Activated CD4-positive, alpha-beta T cell treated with anti-CD3 and anti-CD28 coated beads for 48 hours (primary cell): ENCODE measurements around the gene CELA2B.
"Not testable (repeated sequence)": the region's sequence is repeated elsewhere in the genome, so short reads cannot be mapped to it uniquely, and the experiment has no call there.

Experiments used
- DNase-seq: peaks from one replicate; pipeline ENCODE4 v3.0.0-alpha.2; 2020

The CELA2B gene

DNA sequence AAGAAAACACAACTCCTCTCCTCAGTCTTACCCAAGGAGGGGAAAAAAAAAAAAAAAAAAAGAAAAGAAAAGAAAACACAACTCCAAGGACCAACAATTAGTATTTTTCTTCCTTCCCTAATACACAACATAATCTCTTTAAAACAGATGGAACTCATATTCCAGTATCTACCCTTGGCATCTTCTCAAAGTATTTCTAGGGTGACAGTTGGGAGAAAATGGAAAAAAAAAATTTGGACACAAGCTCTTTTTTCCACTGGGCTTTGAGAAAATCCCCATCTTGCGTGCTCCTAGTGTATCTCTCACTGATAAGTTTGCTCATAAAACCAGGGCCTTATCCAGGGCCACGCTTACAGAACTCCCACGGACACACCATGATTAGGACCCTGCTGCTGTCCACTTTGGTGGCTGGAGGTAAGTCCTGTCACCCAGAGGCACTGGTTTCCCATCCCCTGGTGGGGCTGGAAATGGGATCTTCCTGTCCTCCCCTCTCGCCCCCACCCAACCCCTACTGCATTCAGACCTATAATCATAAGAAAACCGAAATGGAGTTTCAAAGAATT is at the start of gene CELA2B:
TSS of gene CELA2B (plus strand) at position 353 of the 563 bp plus-strand sequence. CDS start at position 375, 22 bp downstream.
- no peak for DNase-seq

DNA sequence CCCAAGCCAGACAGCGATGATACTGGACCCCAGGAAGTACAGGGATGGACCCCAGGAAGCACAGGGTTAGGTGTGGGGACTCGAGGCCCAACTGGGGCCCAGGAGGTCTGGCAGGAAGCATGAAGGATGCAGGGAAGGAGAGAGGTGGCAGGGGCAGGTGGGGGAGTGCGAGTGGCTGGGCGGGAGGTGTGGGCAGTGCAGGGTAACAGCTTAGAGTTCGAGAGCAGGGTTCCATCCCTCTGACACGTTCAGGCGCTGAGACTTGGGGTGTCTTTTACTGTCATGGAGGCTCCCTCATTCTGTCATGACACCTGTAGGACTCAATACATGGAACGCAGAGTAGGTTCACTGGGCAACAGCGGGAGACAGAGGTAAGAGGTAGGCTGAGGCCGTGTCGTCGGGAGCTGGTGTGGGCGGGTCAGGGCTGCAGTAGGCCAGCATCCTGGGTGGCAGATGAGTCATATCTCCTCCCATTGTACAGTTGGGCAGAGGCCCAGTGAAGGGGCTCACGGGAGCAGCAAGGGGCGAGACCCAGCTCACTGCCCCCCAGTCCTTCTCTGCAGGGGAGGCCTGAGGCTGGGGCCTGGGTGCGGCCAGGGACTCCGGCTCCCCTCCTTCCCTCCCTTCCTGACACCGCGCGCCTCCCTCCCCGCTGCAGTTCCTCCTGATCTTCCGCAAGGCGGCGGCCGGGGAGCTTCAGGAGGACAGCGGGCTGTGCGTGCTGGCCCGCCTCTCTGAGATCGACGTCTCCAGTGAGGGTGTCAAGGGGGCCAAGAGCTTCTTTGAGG is 49.2 kb upstream of the CELA2B start:
- DNase-seq, result no peak

DNA sequence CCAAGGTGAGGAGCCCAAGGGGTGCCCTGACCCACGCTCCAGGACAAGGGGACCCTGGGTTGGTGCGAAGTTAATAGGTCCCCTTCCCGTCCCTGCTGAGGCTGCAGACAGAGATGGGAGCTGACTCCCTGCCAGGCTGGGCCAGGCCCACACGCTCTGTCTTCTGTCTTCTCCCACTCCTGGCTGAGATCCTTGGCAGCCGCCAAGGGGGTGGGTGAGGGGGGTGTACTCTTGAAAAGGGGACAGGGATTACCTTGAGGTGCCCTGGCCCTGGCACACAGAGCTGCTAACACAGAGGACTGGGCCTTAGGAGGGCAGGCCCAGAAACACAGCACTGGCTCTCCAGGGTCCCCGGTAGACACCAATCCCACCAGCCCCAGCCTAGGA is 48.6 kb upstream of the CELA2B start:
- DNase-seq, result no peak

DNA sequence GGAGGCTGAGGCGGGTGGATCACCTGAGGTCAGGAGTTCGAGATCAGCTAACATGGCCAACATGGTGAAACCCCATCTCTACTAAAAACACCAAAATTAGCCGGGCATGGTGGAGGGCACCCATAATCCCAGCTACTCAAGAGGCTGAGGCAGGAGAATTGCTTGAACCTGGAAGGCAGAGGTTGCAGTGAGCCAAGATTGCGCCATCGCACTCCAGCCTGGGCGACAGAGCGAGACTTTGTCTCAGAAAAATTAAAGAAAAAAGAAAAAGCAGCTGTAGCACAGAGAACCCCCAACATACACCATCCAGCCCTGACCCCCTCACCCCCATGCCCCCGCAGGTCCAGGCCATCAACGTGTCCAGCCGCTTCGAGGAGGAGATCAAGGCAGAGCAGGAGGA is 47.7 kb upstream of the CELA2B start:
- not testable (repeated sequence) for DNase-seq

DNA sequence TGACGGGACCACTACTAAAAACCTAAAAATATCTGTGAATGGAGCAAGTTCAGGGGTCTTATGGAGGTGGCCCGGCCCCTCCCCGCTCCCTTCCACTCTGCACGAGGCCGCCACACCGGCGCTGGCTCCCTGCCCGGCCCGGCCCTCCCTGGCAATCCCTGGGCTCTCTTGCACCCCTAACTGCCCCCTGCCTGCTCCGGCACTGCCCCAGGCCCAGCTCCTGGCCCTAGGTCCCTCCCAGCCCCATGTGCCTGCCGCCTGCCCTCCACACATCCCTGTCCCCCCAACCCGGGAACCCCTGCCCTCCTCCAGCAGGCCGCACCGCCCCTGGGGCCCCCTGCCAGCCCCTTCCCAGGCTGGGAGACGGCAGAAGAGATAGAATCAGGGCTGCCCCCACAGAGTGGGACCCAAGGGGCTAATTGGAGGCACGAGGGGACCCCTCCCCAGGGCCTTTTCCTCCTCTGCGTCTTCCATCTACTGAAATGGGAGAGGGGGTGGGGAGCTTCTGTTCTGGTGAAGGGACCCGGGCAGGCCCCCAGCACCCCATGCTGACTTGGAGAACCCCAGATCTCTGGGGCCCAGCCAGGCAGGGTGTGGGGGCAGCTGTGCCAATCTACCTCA is 47.0 kb upstream of the CELA2B start:
- no peak for DNase-seq

DNA sequence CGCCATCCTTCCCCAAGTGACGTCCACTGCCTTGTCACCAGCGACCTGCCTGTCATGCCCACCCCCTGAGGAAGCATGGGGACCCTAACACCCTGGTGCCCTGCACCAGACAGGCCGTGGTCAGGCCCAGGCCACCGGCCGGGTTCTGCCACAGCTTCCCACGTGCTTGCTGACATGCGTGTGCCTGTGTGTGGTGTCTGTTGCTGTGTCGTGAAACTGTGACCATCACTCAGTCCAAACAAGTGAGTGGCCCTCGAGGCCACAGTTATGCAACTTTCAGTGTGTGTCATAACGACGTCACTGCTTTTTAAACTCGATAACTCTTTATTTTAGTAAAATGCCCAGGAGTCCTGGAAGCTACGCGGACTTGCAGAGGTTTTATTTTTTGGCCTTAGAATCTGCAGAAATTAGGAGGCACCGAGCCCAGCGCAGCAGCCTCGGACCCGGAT is 46.2 kb upstream of the CELA2B start:
- DNase-seq, result no peak

DNA sequence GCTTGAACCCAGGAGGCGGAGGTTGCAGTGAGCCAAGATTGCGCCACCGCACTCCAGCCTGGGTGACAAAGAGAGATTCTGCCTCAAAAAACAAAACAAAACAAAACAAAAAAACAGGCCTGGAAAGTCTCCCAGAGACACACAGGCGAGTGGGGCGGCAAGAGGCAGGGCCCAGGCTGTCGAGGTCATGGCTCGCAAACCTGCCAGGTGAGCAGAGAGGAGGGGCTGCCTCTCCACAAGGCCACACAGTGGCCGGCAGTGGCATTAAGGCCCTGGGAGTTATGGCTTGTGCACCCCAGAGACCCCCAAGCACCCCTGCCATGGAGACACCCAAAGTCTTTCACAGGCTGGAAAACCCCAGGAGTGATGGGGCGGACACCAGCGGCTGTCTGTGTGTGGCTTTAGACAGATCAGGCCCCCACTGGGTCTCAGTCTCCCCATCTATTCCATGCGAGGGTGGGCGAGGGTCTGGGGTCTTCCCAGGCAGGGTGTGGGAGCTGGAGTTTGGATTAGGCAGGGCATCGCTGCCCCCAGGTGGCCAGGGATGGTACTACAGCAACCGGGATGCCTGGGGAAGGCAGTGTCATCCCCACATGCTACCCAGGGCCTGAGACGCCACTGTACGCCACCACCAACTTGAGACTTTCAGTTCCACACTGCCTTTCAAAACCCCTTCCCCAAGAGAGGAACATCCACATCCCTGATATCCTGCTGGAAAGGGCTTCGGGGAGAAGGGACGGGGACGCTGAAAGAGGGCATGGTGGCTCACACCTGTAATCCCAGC is 44.9 kb upstream of the CELA2B start:
- DNase-seq, result peak; percentile 85

DNA sequence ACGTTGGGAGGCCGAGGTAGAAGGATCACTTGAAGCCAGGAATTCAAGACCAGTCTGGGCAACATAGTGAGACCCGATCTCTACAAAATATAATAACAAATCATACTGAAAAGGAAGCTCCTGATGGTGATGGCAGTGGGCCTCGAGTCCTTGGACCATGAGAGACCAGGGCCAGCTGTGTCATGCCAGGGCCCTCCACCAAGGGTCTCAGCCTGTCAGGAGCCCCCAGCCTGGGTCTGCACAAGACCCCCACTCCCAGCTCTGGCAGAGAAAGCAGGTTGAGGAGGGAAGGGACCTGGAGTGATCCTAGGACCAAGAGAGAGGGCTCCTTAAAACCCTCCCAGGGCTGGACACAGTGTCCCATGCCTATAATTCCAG is 44.3 kb upstream of the CELA2B start:
- DNase-seq, result no peak

DNA sequence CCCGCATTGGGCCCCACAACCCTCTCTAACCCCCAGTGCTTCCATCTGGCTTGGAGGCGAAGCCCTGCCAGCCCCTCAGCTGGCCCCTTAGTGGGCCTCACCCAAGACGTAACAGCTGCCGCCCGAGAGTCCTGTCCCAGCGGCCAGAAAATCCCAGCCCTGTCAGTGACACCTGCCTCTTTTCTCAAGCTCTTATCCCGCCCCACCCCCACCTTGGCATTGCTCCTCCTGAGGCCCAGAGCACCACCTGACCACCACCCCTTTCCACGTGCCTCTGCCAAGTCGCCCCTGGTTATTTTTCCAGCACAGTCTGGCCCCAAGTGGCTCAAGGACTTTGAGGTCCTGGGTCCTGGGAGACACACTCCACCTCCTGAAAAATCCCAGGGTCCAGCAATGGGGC is 43.6 kb upstream of the CELA2B start:
- DNase-seq, result no peak

DNA sequence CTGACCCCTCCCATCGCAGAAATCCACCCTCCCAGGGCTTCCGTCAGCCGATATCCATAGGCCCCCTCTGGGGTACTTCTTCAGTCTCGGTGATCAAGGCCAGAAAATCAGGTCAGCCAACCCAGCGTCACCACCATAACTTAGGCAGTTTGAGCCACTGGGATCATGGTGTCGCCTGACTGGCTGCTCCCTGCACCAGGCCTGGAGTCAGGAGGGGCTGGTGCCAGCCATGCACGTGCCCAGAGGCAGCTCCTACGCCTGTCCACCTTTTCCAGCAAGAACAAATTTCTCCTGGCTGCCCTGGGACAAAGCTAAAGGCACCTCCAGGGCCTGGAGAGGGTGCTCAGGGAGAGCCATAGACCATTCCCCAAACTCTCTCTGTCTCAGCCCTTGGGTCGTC is 42.4 kb upstream of the CELA2B start:
- no peak for DNase-seq

DNA sequence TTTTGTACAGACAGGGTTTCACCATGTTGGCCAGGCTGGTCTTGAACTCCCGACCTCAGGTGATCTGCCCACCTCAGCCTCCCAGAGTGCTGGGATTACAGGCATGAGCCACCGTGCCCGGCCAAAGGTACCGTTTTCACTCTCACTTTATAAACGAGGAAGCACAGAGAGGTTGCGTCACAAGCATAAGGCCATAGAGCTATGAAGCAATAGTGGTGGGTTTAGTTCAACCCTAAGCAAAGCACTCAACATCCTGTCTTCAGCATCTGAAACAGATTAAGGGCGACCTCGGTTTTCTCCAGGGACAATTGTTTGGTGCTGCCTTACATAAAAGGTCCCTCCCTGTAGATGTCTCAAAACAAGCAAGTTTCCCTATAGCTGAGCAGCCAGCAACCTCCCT is 41.2 kb upstream of the CELA2B start:
- not testable (repeated sequence) for DNase-seq

DNA sequence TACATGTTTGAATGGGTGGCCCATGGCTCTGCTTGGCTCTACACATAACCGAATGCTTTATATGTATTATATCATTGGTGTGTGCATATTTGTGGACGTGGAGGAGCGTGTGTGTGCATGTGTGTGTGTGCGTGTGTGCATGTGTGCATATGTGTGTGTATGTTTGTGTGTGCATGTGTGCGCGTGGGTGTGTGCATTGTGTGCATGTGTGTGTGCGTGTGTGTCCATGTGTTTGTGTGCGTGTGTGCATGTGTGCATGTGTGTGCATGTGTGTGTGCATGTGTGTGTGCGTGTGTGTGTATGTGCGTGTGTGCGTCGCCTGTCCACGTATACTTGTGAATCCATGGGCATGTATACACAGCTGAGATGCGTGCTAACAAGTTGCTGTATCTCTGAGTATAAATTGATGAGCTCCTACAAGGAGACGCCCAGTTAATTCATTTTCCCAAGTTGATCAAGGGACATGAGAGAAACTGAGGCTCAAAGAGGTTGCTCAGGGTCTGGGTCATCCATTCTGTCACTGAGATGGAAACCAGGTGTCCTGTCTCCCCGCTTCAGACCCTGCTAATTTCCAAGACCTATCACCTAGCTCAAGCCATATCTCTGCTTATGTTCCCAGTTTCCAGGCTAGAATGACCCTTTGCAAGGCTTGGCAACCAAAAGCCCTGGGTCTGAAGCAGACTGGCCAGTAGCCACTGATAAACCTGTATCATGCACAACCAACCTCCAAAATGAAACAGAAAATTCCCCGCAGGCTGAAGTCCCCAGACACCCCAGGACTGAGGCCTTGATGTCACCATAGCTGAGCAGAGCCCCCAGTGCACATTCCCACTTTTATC is 40.4 kb upstream of the CELA2B start:
- no peak for DNase-seq

DNA sequence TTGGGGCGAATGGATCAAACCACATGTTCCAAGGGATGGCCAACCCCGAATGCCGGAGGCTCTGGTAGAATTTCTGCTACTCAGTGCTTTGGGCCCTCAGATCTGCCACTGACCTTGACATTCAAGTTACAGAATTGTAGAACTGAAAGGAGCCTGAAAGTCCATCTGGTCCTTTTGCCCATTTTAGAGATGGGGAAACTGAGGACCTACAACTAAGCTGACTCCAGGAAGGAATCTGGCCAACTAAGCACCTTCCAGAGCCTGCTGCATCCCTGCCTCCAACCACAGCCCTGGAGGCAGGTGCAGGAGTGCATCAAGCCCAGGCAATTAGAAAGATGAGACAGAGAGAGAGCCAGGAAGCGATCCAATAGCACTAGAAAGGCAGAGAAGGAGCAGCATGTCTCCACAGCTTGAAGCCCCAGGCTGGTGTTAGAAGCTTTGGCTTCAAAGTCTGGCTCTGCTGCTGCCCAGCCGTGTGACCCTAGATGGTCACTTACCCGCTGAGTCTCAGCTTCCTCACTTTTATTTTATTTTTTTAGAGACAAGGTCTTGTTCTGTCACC is 38.9 kb upstream of the CELA2B start:
- DNase-seq, result no peak

DNA sequence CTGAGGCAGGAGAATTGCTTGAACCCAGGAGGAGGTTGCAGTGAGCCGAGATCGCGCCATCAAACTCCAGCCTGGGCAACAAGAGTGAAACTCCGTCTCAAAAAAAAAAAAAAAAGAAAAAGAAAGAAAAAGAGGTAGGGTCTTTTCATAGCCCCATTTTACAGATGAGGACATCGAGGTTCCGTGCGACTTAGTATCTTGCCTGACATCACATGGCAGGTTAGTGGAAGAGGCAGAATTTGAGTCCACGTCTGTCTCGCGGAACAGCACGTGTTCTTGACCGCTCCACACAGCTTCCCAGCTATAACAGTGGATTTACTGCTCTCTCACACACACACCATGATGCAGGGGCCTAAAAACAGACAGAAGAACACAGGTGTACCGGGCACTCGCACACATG is 36.6 kb upstream of the CELA2B start:
- no peak for DNase-seq

DNA sequence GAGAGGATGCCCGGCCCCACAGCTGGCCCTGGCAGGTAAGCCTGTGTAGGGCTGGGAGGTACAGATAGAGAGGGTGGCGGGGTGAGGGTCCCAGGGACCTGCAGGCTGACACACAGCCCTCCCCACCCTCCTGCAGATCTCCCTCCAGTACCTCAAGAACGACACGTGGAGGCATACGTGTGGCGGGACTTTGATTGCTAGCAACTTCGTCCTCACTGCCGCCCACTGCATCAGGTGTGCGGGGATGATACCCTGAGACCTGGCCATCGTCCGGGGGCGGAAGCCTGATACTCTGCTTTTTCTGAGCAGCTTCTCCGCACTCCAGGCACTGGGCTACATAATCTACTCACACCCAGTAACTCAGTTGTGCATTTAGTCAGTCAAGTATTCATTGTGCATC is 35.5 kb upstream of the CELA2B start:
- DNase-seq, result no peak

DNA sequence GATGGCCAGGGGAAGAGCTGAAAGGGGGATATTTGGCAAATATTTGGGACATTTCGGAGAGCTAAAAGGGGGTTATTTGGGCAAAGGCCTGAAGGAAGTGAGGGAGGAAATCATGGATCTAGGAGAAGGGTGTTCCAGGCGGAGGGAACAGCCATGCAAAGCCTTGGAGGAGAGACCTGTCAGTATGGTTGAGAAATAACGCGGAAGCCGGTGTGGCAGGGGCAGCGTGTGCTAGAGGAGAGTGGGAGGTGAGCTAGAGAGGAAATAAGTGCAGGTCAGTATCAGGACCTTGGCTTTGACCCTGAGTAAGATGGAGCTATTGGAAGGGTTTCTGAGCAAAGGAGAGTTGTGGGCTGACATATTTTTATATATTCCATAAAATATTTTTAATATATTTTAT is 34.7 kb upstream of the CELA2B start:
- no peak for DNase-seq

DNA sequence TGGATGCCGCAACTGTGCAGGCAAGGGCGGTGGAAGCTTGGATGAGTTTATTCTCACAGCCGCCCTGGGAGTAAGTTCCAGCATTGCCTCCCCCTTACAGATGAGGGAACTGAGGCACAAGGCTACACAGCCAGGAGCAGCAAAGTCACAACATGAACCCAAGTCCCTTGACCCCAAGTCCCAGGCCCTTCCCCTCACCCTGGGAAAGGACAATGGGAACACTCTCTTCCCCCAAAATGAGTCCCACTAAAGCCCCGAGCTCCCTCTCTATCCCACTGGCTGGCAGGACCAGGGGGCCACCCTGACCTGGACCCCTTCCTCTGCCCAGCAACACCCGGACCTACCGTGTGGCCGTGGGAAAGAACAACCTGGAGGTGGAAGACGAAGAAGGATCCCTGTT is 33.8 kb upstream of the CELA2B start:
- DNase-seq, result no peak

DNA sequence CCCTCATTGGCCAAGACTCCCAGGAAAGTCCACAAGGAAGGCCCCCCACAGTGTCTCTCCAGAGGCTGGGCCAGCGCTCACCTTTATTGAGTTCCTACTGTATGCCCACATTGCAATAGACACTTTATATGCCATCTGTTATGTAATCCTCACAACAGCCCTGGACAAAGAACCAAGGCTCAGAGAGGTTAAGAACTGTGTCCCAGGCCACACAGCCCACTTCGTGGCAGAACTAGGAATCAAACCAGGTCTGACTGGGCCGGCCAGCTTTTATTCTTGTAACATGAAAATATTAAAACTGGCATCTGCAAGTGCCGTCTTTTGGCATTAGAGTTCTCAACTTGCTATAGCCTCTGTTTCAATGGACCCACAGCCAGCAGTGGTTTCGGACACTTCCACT is 33.1 kb upstream of the CELA2B start:
- no peak for DNase-seq

DNA sequence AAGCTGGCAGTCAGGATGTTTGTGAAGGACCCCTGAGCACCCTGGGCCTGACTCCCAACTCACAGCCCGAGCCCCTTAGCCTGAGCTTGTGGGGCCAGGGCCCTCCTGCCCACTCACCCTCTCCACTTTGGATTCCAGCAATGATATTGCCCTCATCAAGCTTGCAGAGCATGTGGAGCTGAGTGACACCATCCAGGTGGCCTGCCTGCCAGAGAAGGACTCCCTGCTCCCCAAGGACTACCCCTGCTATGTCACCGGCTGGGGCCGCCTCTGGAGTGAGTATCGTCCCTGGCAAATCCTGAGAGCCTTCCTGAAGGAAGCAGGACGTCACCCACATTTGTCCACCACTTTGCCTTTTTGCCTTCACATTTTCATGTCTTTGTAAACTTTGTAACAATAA is 32.6 kb upstream of the CELA2B start:
- DNase-seq, result no peak

DNA sequence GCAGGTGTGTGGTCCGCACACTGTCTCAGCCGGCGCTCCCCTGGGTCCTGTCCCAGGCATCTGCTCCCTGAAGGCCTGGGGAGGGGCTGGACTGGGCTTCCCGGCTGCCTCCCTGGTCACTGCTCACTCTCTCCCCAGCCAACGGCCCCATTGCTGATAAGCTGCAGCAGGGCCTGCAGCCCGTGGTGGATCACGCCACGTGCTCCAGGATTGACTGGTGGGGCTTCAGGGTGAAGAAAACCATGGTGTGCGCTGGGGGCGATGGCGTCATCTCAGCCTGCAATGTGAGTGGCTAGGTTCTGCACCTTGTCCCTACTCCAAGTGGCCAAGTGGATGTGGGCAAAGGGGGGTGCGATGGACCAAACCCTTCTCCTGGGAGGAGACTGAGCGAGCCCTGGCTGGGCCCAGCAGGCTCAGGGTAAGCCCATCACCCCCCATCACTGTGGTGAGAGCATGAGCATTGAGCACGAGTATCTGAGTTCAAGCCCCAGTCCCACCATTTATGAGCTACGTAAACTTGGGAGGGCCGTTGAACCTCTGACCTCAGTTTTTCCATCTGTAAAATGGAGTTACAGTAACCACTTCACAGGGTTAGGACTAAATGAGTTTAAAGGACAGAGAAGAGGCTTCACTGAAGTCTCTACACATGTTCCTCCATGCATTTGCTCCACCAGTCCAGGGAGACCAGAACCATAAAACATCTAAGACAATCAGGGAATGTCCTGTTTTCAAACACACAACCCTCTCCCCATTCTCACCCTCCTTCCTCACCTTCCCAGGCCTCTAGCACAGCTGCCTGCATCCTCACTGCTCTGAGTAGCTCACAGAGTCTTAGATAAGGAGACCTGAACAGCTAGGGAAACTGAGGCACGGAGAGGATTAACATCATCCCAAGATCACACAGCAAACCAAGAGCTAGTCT is 31.2 kb upstream of the CELA2B start:
- DNase-seq, result no peak
